GM21717 (cell line): ENCODE results near the gene PCCA.
"Not testable (repeated sequence)": the region's sequence is repeated elsewhere in the genome, so short reads cannot be mapped to it uniquely, and the experiment has no call there.

ENCODE experiments used
- ATAC-seq: cut with Tn5 transposase; IDR thresholded peaks from one replicate; pipeline ENCODE4 v1.9.1; 2021; ENCODE audit warnings: mild to moderate bottlenecking, moderate library complexity; ENCODE audit not compliant: unreplicated experiment

PCCA gene

GRCh38 chr13:100234524-100235136 lies 145.7 kb downstream of the PCCA start:
- no peak for ATAC-seq

- ATAC-seq, result no peak
Measured at GRCh38 chr13:100235311-100235901, 146.5 kb downstream of the PCCA start.

DNA sequence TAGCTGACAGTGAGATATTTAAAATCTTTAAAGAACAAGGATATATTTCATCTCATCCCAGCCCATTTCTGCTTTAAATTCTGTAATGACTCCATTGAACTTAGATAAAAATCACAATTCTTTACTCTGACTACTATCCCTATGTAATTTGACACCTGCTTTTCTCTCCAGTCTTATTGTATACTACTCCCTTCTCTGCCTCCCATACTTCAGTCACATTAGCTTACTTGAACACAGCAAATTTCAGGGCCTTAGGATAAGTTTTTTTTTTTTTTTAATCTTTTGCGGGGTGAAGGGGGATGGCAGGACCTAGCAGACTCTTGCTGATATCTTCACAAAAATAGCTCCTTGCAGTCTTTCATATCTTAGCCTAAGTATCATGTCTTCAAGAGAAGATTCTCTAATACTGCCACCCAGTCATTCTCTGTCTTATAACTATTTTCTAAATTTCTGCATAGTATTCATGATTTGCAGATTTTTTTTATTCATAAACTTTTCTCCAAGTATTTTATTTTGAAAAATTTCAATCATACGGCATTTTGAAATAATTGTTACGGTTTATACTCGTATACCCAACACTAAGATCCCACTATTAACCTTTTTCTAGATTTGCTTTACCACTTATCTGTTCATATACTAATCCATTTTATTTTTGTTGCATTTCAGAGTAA lies 151.4 kb downstream of the PCCA start:
- no peak for ATAC-seq

DNA sequence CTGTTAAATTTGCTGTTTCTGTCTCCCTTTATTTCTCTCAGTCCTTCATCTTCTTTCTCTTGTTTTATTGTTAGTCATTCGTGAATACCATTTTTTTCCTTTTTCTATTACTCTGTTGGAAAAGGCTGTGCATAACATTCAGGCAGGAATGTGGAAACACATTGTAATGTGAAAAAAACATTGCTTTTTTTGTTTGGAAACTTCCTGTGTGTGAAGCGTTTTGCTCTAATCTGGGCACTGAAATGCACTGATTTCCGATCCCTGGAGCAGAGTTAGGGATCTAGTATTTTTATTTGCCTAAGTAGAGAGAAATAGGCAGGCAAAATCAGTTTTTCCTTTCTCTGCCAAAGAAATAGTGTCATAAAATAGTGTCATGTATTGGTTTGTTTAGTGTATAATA lies 155.5 kb downstream of the PCCA start:
- ATAC-seq, result no peak

GRCh38 chr13:100245104-100245503 lies 156.2 kb downstream of the PCCA start:
- ATAC-seq, result no peak

- ATAC-seq, result no peak
Measured at GRCh38 chr13:100247937-100248336, 159.0 kb downstream of the PCCA start.

DNA sequence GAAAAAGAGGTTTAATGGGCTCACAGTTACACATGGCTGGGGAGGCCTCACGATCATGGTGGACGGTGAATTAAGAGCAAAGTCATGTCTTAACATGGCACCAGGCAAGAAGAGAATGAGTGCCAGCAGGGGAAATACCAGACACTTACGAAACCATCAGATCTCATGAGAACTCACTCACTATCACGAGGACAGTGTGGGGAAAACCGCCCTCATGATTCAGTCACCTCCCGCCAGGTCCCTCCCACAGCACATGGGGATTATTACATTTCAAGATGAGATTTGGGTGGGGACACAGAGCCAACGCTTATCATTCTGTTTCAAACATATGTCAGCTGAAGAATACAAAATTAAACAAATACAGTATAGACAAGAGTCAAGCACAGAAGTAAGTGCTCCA lies 165.1 kb downstream of the PCCA start:
- no peak for ATAC-seq

DNA sequence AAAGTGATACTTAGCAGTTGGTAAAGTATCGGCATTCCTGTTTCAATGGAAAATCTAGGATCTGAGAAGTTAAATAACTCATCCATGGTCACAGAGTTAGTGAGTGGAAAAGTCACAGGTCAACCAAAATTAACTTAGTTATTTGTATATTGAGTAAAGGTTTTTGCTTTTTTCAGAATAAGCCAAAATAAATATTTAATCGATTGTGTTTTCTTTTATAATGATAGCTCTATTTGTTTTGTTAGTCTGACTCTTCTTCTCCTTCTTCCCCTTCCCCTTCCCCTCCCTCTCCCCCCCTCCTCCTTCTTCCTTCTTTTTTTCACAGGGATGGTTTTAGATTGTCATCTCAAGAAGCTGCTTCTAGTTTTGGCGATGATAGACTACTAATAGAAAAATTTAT lies 173.5 kb downstream of the PCCA start:
- ATAC-seq, result no peak

- no peak for ATAC-seq
Measured at GRCh38 chr13:100266026-100266425, 177.1 kb downstream of the PCCA start.

DNA sequence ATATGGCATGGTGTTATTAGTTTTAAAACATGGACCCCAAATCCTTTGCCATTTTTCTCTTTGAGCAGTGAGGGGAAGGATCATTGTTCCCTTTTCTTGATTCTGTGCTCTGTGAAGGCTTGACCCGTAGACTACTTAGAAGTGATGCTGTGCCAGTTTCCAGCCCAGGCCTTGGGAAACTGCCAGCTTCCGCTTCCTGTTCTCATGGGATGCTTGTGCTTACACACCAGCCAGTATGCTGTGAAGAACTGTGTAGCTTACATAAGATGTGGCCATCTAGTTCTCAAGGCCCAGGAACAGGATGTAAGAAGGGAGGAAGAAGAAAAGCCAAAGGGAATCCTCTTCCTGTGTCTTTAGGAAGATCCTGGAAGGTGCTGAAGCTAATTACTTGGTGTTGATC lies 180.9 kb downstream of the PCCA start:
- ATAC-seq, result no peak

DNA sequence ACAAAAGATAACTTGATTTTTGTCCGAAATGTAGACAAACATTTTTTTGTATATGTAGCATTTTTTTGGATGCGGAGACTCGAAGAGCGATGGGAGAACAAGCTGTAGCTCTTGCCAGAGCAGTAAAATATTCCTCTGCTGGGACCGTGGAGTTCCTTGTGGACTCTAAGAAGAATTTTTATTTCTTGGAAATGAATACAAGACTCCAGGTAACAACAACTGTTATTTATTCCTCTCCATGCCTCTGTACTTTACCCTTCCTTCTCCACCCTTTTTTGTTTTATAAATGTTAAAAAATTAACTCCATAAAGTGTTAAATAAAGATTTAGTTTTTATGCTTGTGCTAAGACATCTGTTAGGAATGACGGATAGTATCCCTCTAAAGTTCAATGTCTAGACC lies 184.2 kb downstream of the PCCA start:
- no peak for ATAC-seq

GRCh38 chr13:100273552-100273951 lies 184.7 kb downstream of the PCCA start:
- no peak for ATAC-seq

- ATAC-seq, result no peak
Measured at GRCh38 chr13:100274942-100275506, 186.1 kb downstream of the PCCA start.

DNA sequence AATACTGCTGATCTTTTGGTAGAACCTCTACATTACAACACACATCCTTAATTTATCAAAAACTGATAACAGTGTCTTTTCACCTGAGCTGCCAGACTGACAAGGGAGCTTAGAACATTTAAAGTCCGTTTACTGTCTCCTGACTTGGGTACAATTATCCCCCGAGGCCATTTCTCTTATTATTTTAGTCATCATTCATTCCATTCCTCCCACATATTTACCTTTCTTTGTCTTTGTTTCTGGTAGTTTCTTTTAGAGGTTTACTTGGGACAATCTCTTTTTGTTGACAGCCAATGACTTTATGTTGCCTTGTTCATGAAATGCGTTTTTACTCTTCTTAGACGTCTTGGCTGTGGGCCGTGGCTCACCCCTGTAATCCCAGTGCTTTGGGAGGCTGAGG lies 186.9 kb downstream of the PCCA start:
- no peak for ATAC-seq

DNA sequence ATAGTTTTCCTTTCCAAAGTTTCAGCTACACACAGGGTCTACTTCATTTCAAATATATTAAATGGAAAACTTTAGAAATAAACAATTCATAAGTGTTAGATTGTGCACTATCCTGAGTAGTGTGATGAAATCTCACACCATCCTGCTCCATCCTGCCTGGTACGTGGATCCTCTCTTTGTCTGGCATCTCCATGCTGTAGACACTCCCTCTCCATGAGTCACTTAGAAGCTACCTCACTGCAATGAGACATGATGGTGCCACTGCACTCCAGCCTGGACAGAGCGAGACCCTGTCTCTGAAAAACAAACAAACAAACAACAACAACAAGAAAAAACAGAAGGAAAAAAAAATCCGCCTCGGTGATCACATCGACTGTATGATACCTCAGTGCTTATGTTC lies 191.8 kb downstream of the PCCA start:
- no peak for ATAC-seq

- not testable (repeated sequence) for ATAC-seq
Measured at GRCh38 chr13:100282306-100282705, 193.4 kb downstream of the PCCA start.

GRCh38 chr13:100290165-100290801 lies 201.4 kb downstream of the PCCA start:
- no peak for ATAC-seq

DNA sequence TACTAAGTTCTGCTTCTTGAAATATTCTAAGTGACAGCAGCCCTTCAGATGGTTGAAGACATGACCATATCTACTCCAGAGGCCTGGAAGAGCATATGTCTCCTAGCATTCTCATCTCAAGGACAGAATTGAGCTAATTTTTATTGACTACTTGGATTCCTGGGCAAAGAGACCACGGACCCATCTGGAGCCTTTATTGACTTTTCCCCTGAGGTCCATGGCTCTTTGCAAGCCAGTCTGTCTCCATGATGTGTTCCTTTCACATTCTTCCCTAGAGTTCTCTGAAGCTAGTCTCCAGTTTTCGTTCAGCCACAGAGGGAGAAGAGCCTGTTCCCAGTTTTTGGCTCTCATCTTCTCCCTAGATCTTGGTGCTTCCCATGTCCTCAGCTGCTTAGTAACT lies 202.7 kb downstream of the PCCA start:
- ATAC-seq, result no peak

GRCh38 chr13:100297413-100297812 lies 208.5 kb downstream of the PCCA start:
- ATAC-seq, result no peak

- ATAC-seq, result no peak
Measured at GRCh38 chr13:100298116-100298681, 209.3 kb downstream of the PCCA start.

DNA sequence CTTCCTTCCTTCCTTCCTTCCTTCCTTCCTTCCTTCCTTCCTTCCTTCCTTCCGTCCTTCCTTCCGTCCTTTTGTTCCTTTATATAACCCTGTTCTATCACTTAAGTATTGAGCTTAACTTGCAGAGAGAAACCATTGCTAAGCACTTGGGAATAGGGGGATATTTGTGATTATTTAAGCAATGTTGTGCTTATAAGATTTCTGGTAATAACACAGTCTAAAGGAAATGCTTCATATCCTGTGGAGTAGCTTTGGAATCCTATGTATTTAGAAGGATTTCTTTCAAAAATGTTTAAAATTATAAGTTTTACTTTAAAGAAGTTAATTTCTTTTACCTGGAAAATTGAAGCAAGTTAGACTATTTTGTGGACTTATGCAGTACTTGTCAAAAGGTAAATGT lies 209.8 kb downstream of the PCCA start:
- ATAC-seq, result no peak
